GM21737 (cell line): ENCODE measurements around the gene MSL3.
A peak's percentile ranks its signal among the peaks of the same experiment; 100 is the strongest.

ENCODE experiments used
- ATAC-seq: cut with Tn5 transposase; IDR thresholded peaks from one replicate; pipeline ENCODE4 v1.9.1; 2021; ENCODE audit warnings: mild to moderate bottlenecking, moderate library complexity; ENCODE audit not compliant: unreplicated experiment

Gene MSL3

GRCh38 chrX:11757719-11758399, at the start of gene MSL3:
Gene MSL3, plus strand, starts transcription at chrX:11758237. Its CDS starts 27 bp downstream, at chrX:11758264.
- ATAC-seq = peak; percentile 32

- no peak for ATAC-seq
These were observed 35.7 kb upstream of the MSL3 start for GRCh38 chrX:11722304-11722703.

- ATAC-seq = no peak
These were observed 33.7 kb upstream of the MSL3 start for GRCh38 chrX:11724122-11725017.

- ATAC-seq = no peak
These were observed 32.2 kb upstream of the MSL3 start for GRCh38 chrX:11725631-11726442.

- no peak for ATAC-seq
These were observed 29.5 kb upstream of the MSL3 start for GRCh38 chrX:11728556-11728955.

GRCh38 chrX:11733614-11734013, 24.4 kb upstream of the MSL3 start:
- ATAC-seq = no peak

- no peak for ATAC-seq
These were observed 18.3 kb upstream of the MSL3 start for GRCh38 chrX:11739776-11740175.

- ATAC-seq = no peak
These were observed 17.2 kb upstream of the MSL3 start for GRCh38 chrX:11740794-11741193.

GRCh38 chrX:11741574-11741973, 16.5 kb upstream of the MSL3 start:
- ATAC-seq = no peak

GRCh38 chrX:11745881-11746280, 12.2 kb upstream of the MSL3 start:
- ATAC-seq = no peak

- ATAC-seq = no peak
These were observed 8.0 kb upstream of the MSL3 start for GRCh38 chrX:11750046-11750445.

GRCh38 chrX:11750694-11751093, 7.3 kb upstream of the MSL3 start:
- no peak for ATAC-seq

- no peak for ATAC-seq
These were observed 6.8 kb upstream of the MSL3 start for GRCh38 chrX:11751261-11751660.

- ATAC-seq = no peak
These were observed 4.4 kb upstream of the MSL3 start for GRCh38 chrX:11753668-11754067.

GRCh38 chrX:11754958-11755645, 2.9 kb upstream of the MSL3 start:
- ATAC-seq = no peak

- ATAC-seq = no peak
These were observed 2.3 kb upstream of the MSL3 start for GRCh38 chrX:11755724-11756123.

GRCh38 chrX:11756354-11757318, 1.4 kb upstream of the MSL3 start:
- no peak for ATAC-seq

GRCh38 chrX:11757397-11757718, 679 bp upstream of the MSL3 start:
- ATAC-seq = no peak

GRCh38 chrX:11758400-11759171, 549 bp downstream of the MSL3 start:
- ATAC-seq = peak; percentile 48
